GM23338 (cell line): ENCODE data around the gene WBP2. TPM values are rescaled to one million over a fixed set of nuclear protein-coding genes. Genes with fewer than 3 reads are reported as not detected.
A peak's percentile ranks its signal among the peaks of the same experiment; 100 is the strongest.

Source experiments
- ATAC-seq: fragments of 200-7000 bp; cut with Tn5 transposase; 3 replicates; pipeline ENCODE4 v1.9.1; 2020
- DNase-seq: peaks from one replicate; pipeline ENCODE4 v3.0.0-alpha.2; 2015; ENCODE audit warnings: low spot score
- H2AFZ ChIP-seq: fragments of 200-600 bp; sonication (generic); 2 replicates; pipeline ENCODE4 v1.8.0; 2016; ENCODE audit warnings: antibody characterized with exemption, mild to moderate bottlenecking, moderate library complexity
- H3F3A ChIP-seq: fragments of 200-600 bp; sonication (generic); replicated peaks from 2 replicates; pipeline ENCODE4 v1.8.0; 2017; ENCODE audit warnings: antibody characterized with exemption, mixed run types, low read depth
- H3K27ac ChIP-seq: fragments of 200-600 bp; sonication (generic); 2 replicates; pipeline ENCODE4 v1.6.1; 2016; ENCODE audit warnings: low read depth
- H3K27me3 ChIP-seq: fragments of 200-600 bp; sonication (generic); 2 replicates; pipeline ENCODE4 v1.8.0; 2016; ENCODE audit warnings: mild to moderate bottlenecking, mixed run types, moderate library complexity; ENCODE audit not compliant: insufficient read depth
- H3K36me3 ChIP-seq: fragments of 200-600 bp; sonication (generic); 2 replicates; pipeline ENCODE4 v1.8.0; 2016; ENCODE audit warnings: mild to moderate bottlenecking; ENCODE audit not compliant: insufficient read depth
- H3K4me1 ChIP-seq: fragments of 200-600 bp; sonication (generic); 2 replicates; pipeline ENCODE4 v1.8.0; 2016; ENCODE audit warnings: mild to moderate bottlenecking, moderate library complexity; ENCODE audit not compliant: insufficient read depth
- H3K4me2 ChIP-seq: fragments of 200-600 bp; sonication (generic); 2 replicates; pipeline ENCODE4 v1.7.1; 2017; ENCODE audit warnings: mixed run types
- H3K4me3 ChIP-seq: fragments of 200-600 bp; sonication (generic); 2 replicates; pipeline ENCODE4 v1.6.1; 2016; ENCODE audit warnings: mixed run types
- H3K79me2 ChIP-seq: fragments of 200-600 bp; sonication (generic); replicated peaks from 2 replicates; pipeline ENCODE4 v1.8.0; 2017; ENCODE audit warnings: mild to moderate bottlenecking; ENCODE audit not compliant: insufficient read depth
- H3K9me2 ChIP-seq: fragments of 200-600 bp; sonication (generic); 2 replicates; pipeline ENCODE4 v1.8.0; 2017; ENCODE audit not compliant: insufficient read depth
- H4K20me1 ChIP-seq: fragments of 200-600 bp; sonication (generic); replicated peaks from 2 replicates; pipeline ENCODE4 v1.8.0; 2017; ENCODE audit warnings: mild to moderate bottlenecking; ENCODE audit not compliant: insufficient read depth
- H3K27ac Mint-ChIP-seq: 2 replicates; pipeline ENCODE4 v1.8.0; 2020; ENCODE audit warnings: inconsistent platforms, mild to moderate bottlenecking, moderate library complexity, mixed read lengths
- H3K27me3 Mint-ChIP-seq: 3 replicates; pipeline ENCODE4 v1.8.0; 2022; ENCODE audit warnings: low read depth, mild to moderate bottlenecking, moderate library complexity, mixed read lengths, inconsistent platforms; ENCODE audit not compliant: insufficient read depth, poor library complexity
- H3K36me3 Mint-ChIP-seq: 3 replicates; pipeline ENCODE4 v1.8.0; 2021; ENCODE audit warnings: low read depth, mild to moderate bottlenecking, inconsistent platforms, moderate library complexity, mixed read lengths
- H3K4me1 Mint-ChIP-seq: 3 replicates; pipeline ENCODE4 v1.8.0; 2020; ENCODE audit warnings: mild to moderate bottlenecking, inconsistent platforms, mixed read lengths
- H3K4me3 Mint-ChIP-seq: 3 replicates; pipeline ENCODE4 v1.8.0; 2021; ENCODE audit warnings: moderate library complexity, mild to moderate bottlenecking, inconsistent platforms, mixed read lengths
- H3K9me3 Mint-ChIP-seq: 3 replicates; pipeline ENCODE4 v1.8.0; 2020; ENCODE audit warnings: moderate library complexity, mild to moderate bottlenecking, inconsistent platforms, mixed read lengths
- CREB1 ChIP-seq: fragments of 250-450 bp; sonication (Bioruptor Pico); IDR thresholded peaks from 2 replicates; pipeline ENCODE4 v1.5.0; 2020; ENCODE audit warnings: low read depth, mild to moderate bottlenecking, moderate library complexity
- EZH2 ChIP-seq: fragments of 200-600 bp; sonication (generic); IDR thresholded peaks from one replicate; pipeline ENCODE4 v1.8.0; 2017; ENCODE audit warnings: antibody characterized with exemption, mild to moderate bottlenecking, low read depth; ENCODE audit not compliant: unreplicated experiment
- EZH2phosphoT487 ChIP-seq: fragments of 200-600 bp; sonication (generic); IDR thresholded peaks from one replicate; pipeline ENCODE4 v1.8.1; 2018; ENCODE audit warnings: antibody characterized with exemption; ENCODE audit not compliant: unreplicated experiment
- JUNB ChIP-seq: IDR thresholded peaks from one replicate; pipeline ENCODE4 v1.6.1; 2016; ENCODE audit warnings: antibody characterized with exemption; ENCODE audit not compliant: unreplicated experiment
- NANOG ChIP-seq: IDR thresholded peaks from 2 replicates; pipeline ENCODE4 v1.6.1; 2016; ENCODE audit warnings: antibody characterized with exemption, borderline replicate concordance
- POLR2AphosphoS5 ChIP-seq: IDR thresholded peaks from 2 replicates; pipeline ENCODE4 v1.6.1; 2016; ENCODE audit warnings: antibody characterized with exemption, low read depth
- REST ChIP-seq: IDR thresholded peaks from one replicate; pipeline ENCODE4 v1.6.1; 2018; ENCODE audit warnings: antibody characterized with exemption; ENCODE audit not compliant: unreplicated experiment
- STAT1 ChIP-seq: IDR thresholded peaks from one replicate; pipeline ENCODE4 v1.6.1; 2016; ENCODE audit warnings: antibody characterized with exemption; ENCODE audit not compliant: unreplicated experiment
- ZNF114 ChIP-seq: fragments of 250-450 bp; sonication (Bioruptor Pico); IDR thresholded peaks from 2 replicates; pipeline ENCODE4 v1.5.0; 2020; ENCODE audit warnings: mild to moderate bottlenecking, moderate library complexity
- ZNF331 ChIP-seq: fragments of 250-450 bp; sonication (Bioruptor Pico); IDR thresholded peaks from 2 replicates; pipeline ENCODE4 v1.5.0; 2020; ENCODE audit warnings: low read depth, mild to moderate bottlenecking, moderate library complexity
- ZNF462 ChIP-seq: fragments of 250-450 bp; sonication (Bioruptor Pico); IDR thresholded peaks from 2 replicates; pipeline ENCODE4 v1.5.0; 2020; ENCODE audit warnings: mild to moderate bottlenecking, moderate library complexity
- polyA plus RNA-seq: library from polyadenylated mRNA; unstranded; fragments of >200 nt; fragmentation: Nextera tagmentation; extraction: Ambion mirVana; gene quantifications from 2 replicates; pipeline ENCODE4 v1.2.1, GENCODE V29; 2016
- total RNA-seq: library from RNA; depleted of rRNA; stranded (reverse); fragments of >200 nt; shearing (Covaris generic); gene quantifications from 2 replicates; pipeline ENCODE4 v1.2.3, GENCODE V29; 2014
- TF ChIP-seq, protein P1 (sequence below), 2 experiments: fragments of 200-600 bp in 1 of 2; sonication (generic) in 1 of 2; conservative IDR thresholded peaks; 2 replicates each; pipeline versions ENCODE4 v1.5.1 to v1.6.1; 2016 to 2017; ENCODE audit warnings: antibody characterized with exemption in 2 of 2, low read depth in 2 of 2, mild to moderate bottlenecking in 2 of 2, moderate library complexity in 1 of 2
- TF ChIP-seq, protein P2 (sequence below): IDR thresholded peaks from 2 replicates; pipeline ENCODE4 v1.6.1; 2016; ENCODE audit warnings: antibody characterized with exemption

Gene WBP2
- total and polyA plus RNA-seq, 2 experiments from 2014 or later: 36.2 to 63.5 TPM

GRCh38 chr17:75902406-75902805 lies 47.3 kb upstream of the WBP2 start:
- H3K27me3 Mint-ChIP-seq: peaks cover 3% of the 10 kb centered on the region
- DNase-seq (no peak), ATAC-seq (no peak)
- H4K20me1 ChIP-seq: peaks cover 6% of the 10 kb centered on the region; the same call in 1 of the 2 replicates
- H3K36me3 ChIP-seq: peaks cover 13% of the 10 kb centered on the region
- H3K27me3 ChIP-seq: no peaks in the 10 kb centered on the region
- H3K4me1 Mint-ChIP-seq: peaks cover 6% of the 10 kb centered on the region; the same call in 2 of the 3 replicates
- no peak overlapping the region for H3K27ac Mint-ChIP-seq
- peaks cover 40% of the 10 kb centered on the region for H3K36me3 Mint-ChIP-seq
- no peak overlapping the region for H3K4me2 ChIP-seq
- peak overlapping the region; percentile 39; the same call in 1 of the 2 replicates for H3K27ac ChIP-seq
- H3K4me1 ChIP-seq: peaks cover 12% of the 10 kb centered on the region
- H3K9me2 ChIP-seq: no peaks in the 10 kb centered on the region
- no peaks in the 10 kb centered on the region for H3K9me3 Mint-ChIP-seq
- no peak overlapping the region for H3K4me3 Mint-ChIP-seq
- peaks cover 38% of the 10 kb centered on the region for H3F3A ChIP-seq
- H2AFZ ChIP-seq: no peak overlapping the region
- TF ChIP-seq REST: no peak
- TF ChIP-seq, protein P1, sequence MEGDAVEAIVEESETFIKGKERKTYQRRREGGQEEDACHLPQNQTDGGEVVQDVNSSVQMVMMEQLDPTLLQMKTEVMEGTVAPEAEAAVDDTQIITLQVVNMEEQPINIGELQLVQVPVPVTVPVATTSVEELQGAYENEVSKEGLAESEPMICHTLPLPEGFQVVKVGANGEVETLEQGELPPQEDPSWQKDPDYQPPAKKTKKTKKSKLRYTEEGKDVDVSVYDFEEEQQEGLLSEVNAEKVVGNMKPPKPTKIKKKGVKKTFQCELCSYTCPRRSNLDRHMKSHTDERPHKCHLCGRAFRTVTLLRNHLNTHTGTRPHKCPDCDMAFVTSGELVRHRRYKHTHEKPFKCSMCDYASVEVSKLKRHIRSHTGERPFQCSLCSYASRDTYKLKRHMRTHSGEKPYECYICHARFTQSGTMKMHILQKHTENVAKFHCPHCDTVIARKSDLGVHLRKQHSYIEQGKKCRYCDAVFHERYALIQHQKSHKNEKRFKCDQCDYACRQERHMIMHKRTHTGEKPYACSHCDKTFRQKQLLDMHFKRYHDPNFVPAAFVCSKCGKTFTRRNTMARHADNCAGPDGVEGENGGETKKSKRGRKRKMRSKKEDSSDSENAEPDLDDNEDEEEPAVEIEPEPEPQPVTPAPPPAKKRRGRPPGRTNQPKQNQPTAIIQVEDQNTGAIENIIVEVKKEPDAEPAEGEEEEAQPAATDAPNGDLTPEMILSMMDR (conservative IDR thresholded peaks at IDR 0.05; ENCODE audit: low read depth in 2 of 2): no peak
- TF ChIP-seq CREB1 (CRISPR knock-in tag): no peak
- no peak for TF ChIP-seq EZH2
- no peak for TF ChIP-seq JUNB
- TF ChIP-seq, protein P2, sequence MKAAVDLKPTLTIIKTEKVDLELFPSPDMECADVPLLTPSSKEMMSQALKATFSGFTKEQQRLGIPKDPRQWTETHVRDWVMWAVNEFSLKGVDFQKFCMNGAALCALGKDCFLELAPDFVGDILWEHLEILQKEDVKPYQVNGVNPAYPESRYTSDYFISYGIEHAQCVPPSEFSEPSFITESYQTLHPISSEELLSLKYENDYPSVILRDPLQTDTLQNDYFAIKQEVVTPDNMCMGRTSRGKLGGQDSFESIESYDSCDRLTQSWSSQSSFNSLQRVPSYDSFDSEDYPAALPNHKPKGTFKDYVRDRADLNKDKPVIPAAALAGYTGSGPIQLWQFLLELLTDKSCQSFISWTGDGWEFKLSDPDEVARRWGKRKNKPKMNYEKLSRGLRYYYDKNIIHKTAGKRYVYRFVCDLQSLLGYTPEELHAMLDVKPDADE: no peak
- TF ChIP-seq STAT1: no peak
- TF ChIP-seq ZNF462 (CRISPR knock-in tag): no peak
- no peak for TF ChIP-seq EZH2phosphoT487
- no peak for TF ChIP-seq POLR2AphosphoS5
- no peak for TF ChIP-seq ZNF114 (CRISPR knock-in tag)
- no peak for TF ChIP-seq NANOG
- TF ChIP-seq ZNF331 (CRISPR knock-in tag): no peak
- H3K4me3 ChIP-seq: no peak overlapping the region
- peaks cover 15% of the 10 kb centered on the region for H3K79me2 ChIP-seq
